Measurements from ENCODE around the gene IRAG1.

Gene IRAG1

DNA sequence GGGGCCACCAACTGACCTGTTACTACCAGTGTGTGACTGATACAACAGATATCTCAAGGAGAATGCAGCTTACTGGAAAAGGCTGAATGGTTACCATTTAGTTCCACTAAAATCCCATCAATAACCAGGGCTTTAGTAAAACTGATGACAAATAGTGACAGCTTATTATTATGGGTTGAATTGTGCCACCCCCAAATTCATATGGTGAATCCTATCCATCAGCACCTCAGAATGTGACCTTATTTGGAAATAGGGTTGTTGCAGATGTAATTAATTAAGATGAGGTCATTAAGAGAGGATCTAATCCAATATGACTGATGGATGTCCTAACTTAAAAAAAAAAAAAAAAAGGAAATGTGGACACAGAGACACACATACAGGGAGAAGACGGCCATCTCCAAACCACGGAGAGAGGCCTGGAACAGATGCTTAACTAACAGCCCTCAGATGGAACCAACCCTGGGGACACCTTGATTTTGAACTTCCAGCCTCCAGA is 27.4 kb upstream of the IRAG1 start:
- H3K4me3 ChIP-seq (ENCODE audit: low read depth, low read length), result no peak overlapping the region
- DNase-seq (ENCODE audit: low read depth), result no peak
- TF ChIP-seq, protein P1, sequence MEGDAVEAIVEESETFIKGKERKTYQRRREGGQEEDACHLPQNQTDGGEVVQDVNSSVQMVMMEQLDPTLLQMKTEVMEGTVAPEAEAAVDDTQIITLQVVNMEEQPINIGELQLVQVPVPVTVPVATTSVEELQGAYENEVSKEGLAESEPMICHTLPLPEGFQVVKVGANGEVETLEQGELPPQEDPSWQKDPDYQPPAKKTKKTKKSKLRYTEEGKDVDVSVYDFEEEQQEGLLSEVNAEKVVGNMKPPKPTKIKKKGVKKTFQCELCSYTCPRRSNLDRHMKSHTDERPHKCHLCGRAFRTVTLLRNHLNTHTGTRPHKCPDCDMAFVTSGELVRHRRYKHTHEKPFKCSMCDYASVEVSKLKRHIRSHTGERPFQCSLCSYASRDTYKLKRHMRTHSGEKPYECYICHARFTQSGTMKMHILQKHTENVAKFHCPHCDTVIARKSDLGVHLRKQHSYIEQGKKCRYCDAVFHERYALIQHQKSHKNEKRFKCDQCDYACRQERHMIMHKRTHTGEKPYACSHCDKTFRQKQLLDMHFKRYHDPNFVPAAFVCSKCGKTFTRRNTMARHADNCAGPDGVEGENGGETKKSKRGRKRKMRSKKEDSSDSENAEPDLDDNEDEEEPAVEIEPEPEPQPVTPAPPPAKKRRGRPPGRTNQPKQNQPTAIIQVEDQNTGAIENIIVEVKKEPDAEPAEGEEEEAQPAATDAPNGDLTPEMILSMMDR (IDR thresholded peaks at IDR 0.05; ENCODE audit: control insufficient read depth, extremely low read depth, insufficient read depth), result no peak

DNA sequence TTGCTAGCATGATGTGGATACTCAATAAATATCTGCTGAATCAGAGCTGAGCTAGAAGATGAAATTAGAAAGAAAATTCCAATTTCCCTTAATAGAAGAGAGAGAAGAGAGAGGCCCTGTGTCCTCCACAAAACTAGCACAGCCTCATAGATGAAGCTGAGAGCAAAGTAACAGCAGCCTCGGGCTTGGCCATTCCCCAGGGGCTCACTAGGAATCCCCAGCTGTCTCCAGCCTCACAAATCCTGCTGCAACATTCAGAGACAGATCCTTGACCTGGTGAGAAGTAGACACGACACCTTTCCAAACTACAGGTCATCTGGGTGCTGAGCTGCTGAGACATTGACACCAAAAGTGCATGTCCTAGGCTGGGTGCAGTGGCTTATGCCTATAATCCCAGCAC is 26.1 kb upstream of the IRAG1 start:
- DNase-seq (ENCODE audit: low read depth), result no peak
- no peak overlapping the region for H3K4me3 ChIP-seq (ENCODE audit: low read depth, low read length)
- TF ChIP-seq, protein P1 (IDR thresholded peaks at IDR 0.05; ENCODE audit: control insufficient read depth, extremely low read depth, insufficient read depth), result no peak

DNA sequence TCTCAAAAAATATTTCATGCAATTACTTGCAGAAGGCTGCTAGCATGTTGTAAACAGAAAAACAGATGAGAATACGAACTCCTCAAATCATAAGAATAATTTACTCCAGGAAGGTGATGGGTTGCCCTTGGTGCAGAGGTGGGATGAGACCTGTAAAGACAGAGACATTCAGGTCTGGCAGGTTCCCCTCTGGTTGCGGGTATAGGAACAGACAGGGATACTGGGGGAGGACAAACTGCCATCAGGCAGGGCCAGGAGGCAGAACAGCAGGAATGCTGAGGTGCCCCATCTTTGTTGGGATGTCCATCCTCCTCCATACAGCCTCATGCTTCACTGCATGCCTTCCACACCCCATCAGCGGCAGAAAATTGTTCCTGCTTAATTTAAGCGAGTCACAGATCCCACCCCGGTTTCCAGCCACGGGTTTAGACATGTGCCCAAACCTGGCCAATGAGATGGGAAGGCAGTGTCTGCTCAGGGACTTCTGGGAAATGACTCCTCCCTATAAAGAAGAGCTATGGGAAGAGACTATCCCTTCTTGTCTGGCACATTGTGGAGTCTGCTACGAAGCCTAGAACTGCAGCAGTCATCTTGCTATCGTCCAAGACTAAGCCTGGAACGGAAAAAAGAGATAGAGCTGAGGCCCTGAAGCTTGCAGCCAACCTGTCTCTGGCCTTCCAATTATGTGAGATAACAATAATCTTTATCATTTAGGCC is 23.1 kb upstream of the IRAG1 start:
- no peak overlapping the region for H3K4me3 ChIP-seq (ENCODE audit: low read depth, low read length)
- TF ChIP-seq, protein P1 (IDR thresholded peaks at IDR 0.05; ENCODE audit: control insufficient read depth, extremely low read depth, insufficient read depth), result no peak

DNA sequence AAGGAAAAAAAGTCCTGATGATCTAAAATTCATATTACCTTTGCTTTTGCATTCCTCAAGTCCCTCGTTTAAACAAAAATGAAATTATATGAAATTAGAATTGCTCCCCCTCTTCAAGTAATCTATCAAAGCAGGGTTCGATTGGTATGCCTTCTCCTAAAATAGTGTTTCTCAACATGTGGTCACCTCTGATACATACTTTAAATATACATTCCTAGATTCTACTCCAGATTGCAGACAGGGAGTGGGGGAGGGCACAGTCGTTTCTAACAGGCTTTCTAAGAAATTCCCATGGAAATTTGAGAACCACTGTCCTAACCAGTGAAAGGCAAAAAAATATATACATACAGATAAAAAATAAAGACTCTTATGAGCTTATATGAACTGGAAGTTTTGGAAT is 22.6 kb upstream of the IRAG1 start:
- DNase-seq (ENCODE audit: low read depth), result no peak
- no peak overlapping the region for H3K4me3 ChIP-seq (ENCODE audit: low read depth, low read length)
- TF ChIP-seq, protein P1 (IDR thresholded peaks at IDR 0.05; ENCODE audit: control insufficient read depth, extremely low read depth, insufficient read depth), result no peak

More for the DNA sequence above, 23.1 kb upstream of the IRAG1 start:
- DNase-seq (ENCODE audit: low read depth), result no peak

DNA sequence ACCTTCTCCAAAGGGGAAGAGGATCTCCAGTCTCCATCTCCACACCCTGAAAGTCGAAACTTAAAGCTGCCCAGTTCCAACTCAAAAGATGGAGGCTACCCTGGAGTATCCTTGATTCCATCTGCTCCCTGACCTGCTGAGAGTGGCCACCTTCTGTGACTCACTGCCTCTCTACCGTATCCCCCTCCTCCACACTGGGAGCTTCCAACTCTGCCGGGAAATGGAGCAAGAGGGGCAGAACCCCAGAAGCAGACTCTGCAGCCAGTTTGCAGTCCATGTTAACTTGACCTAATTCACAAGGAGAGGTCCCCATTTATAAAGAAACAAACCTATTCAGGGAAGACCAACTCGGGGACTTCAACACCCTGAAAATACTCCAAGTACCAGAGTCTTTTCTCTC is 22.0 kb upstream of the IRAG1 start:
- no peak for DNase-seq (ENCODE audit: low read depth)
- TF ChIP-seq, protein P1 (IDR thresholded peaks at IDR 0.05; ENCODE audit: control insufficient read depth, extremely low read depth, insufficient read depth), result no peak
- no peak overlapping the region for H3K4me3 ChIP-seq (ENCODE audit: low read depth, low read length)

DNA sequence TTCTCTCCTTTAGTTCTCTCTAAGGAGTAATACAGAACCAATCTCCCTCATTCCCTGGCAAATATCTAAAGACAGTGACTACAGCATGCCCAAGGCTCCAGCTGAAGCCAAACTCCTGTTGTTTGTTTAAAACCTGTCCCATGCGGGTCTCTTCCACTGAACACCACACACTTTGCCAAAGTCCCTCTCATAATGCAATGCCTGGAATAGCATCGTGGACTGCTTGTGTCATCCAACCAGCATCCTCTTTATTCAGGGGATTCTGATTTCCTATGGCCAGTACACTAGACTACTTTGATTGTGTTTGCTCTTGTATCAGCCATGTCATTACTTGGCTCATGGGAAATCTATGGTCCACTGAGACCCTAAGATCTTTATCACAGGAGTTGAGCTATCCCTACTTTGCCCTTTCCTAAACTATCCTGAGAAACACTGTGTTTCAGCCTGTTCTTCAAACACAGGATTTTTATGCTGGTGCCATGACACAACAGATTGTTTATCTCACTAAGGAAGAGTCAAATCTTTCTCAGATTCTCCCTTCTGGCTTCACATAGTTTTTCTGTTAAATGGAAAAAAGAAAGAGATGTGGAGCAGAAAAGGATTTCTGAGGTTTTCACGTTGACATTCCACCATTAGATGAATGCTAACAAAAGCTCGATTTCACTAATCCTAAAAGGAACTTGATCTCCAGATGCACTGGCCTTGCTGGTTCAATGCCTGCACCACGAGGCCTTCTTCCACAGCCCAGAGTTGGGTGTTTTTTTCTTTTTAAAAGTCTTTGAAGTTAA is 15.9 kb upstream of the IRAG1 start:
- no peak overlapping the region for H3K4me3 ChIP-seq (ENCODE audit: low read depth, low read length)
- TF ChIP-seq, protein P1 (IDR thresholded peaks at IDR 0.05; ENCODE audit: control insufficient read depth, extremely low read depth, insufficient read depth), result no peak
- DNase-seq (ENCODE audit: low read depth), result no peak
